Adipose tissue (tissue), 3 donors: ENCODE data around the gene EBF3. TPM values are rescaled to one million over a fixed set of nuclear protein-coding genes. Genes with fewer than 3 reads are reported as not detected.

Source experiments
- H3K27ac ChIP-seq: one replicate; pipeline ENCODE4 v1.5.1; 2013; ENCODE audit warnings: low read depth, low read length
- WGBS, 3 donors: extraction: QIAGEN DNeasy Blood & Tissue Kit; methylation state at CpG; one replicate each; pipeline ENCODE4 v1.1.7; 2013; 5-methylcytosine and 5-hydroxymethylcytosine counted together
- polyA plus RNA-seq, 3 donors: library from polyadenylated mRNA; stranded (reverse); fragments of 200-250 nt; gene quantifications; one replicate each; pipeline ENCODE4 v1.2.3, GENCODE V29; 2013
- donor health status: healthy with polysubstance abuse.
- donor health status: Bipolar disorder and iron deficiency.
- donor health status: healthy.

The EBF3 gene
- polyA plus RNA-seq, 3 donors, result 1.8 to 33.5 (median 12.6) TPM

GRCh38 chr10:129951101-129951969 is 12.7 kb downstream of the EBF3 start:
- 69 to 76% (median 71%) methylated on average over 30 of the region's 30 CpGs for WGBS, 3 donors
- no peak overlapping the region for H3K27ac ChIP-seq

DNA sequence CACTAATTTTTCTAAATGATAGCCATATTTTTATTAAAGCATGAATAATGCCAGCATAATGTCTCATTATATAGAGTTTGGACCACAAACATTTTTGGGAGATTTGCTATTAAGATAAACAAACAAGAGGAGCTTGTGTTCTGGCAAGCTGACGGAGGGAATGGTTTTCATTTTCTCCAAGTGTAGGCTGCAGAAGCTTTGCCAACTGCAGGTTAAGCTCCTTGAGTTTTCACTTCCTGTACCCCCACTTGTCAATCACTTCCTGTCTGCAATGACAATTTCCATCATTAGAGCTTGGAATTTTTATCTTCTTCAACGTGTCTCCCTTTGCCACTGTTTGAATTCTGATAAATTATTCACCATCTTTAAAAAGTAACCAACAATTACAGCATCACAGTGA is 13.4 kb downstream of the EBF3 start:
- WGBS, 3 donors, result 43 to 58% (median 55%) methylated on average over 2 of the region's 2 CpGs
- H3K27ac ChIP-seq, result no peak overlapping the region

GRCh38 chr10:129949891-129950291 is 14.2 kb downstream of the EBF3 start:
- WGBS, 3 donors, result 4 to 15% (median 6%) methylated on average over 13 to 16 of the region's 16 CpGs
- no peak overlapping the region for H3K27ac ChIP-seq

- 70 to 83% (median 77%) methylated on average over 9 of the region's 9 CpGs for WGBS, 3 donors
- no peak overlapping the region for H3K27ac ChIP-seq
Measured at GRCh38 chr10:129949411-129949810, 14.7 kb downstream of the EBF3 start.

DNA sequence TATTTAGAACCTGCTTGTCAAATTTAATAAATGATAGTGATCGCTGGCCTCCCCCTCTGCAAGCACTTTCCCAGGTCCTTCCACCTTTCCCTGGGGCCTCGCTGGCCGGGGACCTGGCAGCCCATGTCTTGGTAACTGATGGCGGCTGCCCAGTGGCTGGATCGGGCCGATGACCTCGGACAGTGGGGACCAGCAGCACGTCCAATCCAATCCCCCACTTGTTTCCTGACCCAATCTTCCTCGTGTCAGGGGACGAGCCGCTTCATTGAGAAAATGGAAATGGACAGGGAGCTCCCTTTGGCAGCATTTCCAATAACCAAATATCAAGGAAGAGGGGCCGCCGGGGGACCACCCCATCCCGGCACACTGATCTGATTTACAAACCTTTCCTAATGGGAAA is 17.2 kb downstream of the EBF3 start:
- H3K27ac ChIP-seq, result no peak overlapping the region
- WGBS, 3 donors, result 41 to 67% (median 53%) methylated on average over 14 of the region's 14 CpGs

GRCh38 chr10:129945941-129946760 is 17.9 kb downstream of the EBF3 start:
- H3K27ac ChIP-seq, result no peak overlapping the region
- 41 to 49% (median 46%) methylated on average over 26 of the region's 26 CpGs for WGBS, 3 donors

- WGBS, 3 donors, result 64 to 69% (median 68%) methylated on average over 8 of the region's 8 CpGs
- no peak overlapping the region for H3K27ac ChIP-seq
Measured at GRCh38 chr10:129945526-129945925, 18.5 kb downstream of the EBF3 start.

DNA sequence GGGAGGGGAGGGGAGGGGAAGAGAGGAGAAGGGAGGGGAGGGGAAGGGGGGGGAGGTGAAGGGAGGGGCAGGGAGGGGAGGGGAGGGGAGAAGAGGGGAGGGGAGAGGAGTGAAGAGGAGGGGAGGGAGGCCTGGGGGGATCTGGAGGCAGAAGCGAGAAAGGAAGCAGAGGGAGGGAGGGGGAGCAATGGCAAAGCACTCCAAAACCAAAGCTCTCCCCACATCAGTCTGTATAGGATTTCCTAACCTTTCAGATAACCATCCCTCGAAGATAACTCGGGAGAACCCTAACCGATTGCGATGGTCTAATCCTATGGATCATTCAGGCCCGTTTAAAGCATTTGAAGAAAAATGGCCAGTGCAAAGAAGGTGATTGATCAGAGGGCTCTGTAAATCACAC is 19.0 kb downstream of the EBF3 start:
- H3K27ac ChIP-seq, result no peak overlapping the region
- WGBS, 3 donors, result 48 to 55% (median 51%) methylated on average over 6 of the region's 6 CpGs

DNA sequence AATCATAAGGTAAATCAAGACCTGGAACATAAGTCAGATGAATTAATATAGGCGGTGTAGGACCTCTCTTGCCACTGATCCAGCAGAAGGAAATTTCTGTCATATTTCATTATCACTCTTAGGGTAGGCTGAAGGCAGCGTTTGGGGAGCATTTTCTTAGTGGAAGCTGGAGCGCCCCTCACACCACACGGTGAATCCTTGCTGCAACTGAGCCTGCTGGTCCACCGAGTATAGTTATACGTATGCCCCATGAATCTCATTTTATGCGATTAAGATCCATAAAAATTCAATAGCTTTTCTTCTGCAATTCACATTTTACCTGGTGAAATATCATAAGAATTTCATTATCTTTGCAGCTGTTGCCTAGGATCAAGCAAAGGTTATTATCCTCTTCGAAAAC is 19.6 kb downstream of the EBF3 start:
- H3K27ac ChIP-seq, result no peak overlapping the region
- 85 to 90% (median 88%) methylated on average over 8 of the region's 8 CpGs for WGBS, 3 donors

DNA sequence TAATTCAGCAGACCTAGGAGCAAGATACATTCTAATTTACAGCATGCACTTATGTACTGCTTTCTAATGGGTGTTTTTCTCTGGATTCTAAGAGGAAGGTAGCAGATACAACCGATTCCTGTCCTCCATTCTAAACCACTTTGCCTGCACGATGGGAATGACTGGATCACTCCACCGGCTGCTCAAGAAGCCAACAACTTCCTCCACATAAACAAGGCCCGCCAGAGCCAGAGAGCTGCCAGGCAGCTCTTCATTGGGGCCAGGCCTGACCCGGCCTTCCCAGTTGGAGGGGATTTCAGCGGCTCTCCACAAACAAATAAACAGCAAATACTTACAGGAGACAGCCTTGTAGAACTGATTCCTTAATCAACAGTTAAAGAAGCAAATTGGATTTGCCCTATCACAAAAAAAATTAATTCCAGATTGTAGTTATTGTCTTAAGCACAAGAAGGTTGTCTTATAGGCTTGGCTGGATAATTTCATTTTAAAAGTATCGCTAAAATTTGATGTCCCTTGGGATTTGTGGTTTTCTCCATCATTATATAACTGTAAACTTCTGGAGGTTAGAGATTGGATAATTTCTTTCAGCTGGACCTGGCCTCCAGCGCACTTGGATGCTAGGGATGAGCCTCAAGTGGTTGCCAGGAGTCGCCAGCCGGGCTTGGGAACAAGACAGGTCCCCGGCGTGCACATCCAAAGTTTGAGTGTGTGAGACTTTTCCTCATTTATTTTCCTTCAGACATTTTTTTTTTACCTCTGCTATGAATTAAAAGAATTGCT is 20.9 kb downstream of the EBF3 start:
- H3K27ac ChIP-seq, result no peak overlapping the region
- 50 to 67% (median 60%) methylated on average over 12 of the region's 12 CpGs for WGBS, 3 donors

DNA sequence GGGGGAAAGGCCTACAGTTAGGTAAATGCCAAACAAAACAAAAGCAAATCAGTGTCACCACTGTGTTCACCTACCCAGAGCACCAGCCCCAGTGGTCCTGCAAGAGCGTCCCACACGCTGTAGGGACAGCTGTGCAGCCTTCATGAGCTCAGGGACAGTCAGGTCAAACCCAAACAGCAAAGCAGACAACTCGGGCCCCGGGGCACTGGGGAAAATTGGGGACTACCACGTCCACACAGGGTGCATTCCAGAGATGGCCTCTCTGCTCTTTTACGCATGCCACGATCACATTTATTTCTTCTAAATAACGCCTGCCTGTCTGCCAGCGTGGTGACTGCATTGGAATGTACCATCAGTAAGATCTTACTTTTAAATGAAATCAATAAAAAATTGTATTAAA is 21.7 kb downstream of the EBF3 start:
- no peak overlapping the region for H3K27ac ChIP-seq
- WGBS, 3 donors, result 87 to 89% (median 87%) methylated on average over 9 of the region's 9 CpGs

- no peak overlapping the region for H3K27ac ChIP-seq
- WGBS, 3 donors, result 91 to 95% (median 91%) methylated on average over 4 of the region's 4 CpGs
Measured at GRCh38 chr10:129942019-129942277, 22.1 kb downstream of the EBF3 start.

- 78 to 91% (median 90%) methylated on average over 15 to 16 of the region's 16 CpGs for WGBS, 3 donors
Measured at GRCh38 chr10:129941199-129942018, 22.7 kb downstream of the EBF3 start.

GRCh38 chr10:129940617-129941198 is 23.4 kb downstream of the EBF3 start:
- WGBS, 3 donors, result 90 to 94% (median 91%) methylated on average over 13 of the region's 13 CpGs
- H3K27ac ChIP-seq, result no peak overlapping the region

More at GRCh38 chr10:129941199-129942018, 22.7 kb downstream of the EBF3 start:
- no peak overlapping the region for H3K27ac ChIP-seq

- 65 to 74% (median 70%) methylated on average over 23 of the region's 23 CpGs for WGBS, 3 donors
Measured at GRCh38 chr10:129939416-129940275, 24.4 kb downstream of the EBF3 start.

DNA sequence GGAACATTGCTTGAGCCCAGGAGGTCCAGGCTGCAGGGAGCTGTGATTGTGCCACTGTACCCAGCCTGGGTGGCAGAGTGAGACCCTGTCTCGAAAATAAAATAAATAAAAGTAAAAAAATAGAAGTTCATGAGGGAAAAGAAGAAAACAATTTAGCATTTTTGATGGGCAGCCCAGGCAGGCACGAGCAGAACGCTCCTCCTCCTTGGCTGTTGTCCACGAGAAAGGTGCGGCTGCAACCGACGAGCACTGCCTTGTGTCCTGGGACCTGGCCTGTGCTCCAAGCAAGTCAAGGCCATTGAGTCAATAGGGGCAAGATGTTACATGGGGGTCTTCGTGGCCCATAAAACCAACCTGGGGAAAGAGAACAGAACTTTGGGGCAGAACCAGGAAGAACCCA is 25.6 kb downstream of the EBF3 start:
- WGBS, 3 donors, result 41 to 69% (median 67%) methylated on average over 8 of the region's 8 CpGs
- no peak overlapping the region for H3K27ac ChIP-seq

More at GRCh38 chr10:129939416-129940275, 24.4 kb downstream of the EBF3 start:
- H3K27ac ChIP-seq, result no peak overlapping the region

DNA sequence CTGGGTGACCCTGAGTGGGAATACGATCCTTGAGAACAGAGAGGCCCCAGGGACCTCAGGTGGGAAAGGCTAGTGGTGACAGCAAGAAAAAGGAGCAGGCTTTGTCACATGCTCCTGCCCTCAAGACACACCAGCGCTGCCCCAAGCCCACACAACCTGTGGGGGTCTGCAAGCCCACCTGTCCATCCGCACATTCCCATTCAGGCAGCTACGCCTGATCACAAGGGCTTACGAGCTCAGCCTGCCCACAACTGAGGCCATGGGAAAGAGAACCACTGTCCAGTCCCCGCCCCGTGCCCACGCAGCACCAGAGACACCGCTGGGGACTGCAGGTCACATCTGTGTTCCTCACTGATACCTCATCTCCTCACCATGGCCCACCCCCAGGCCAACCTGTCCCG is 26.7 kb downstream of the EBF3 start:
- H3K27ac ChIP-seq, result no peak overlapping the region
- 83 to 94% (median 92%) methylated on average over 10 of the region's 10 CpGs for WGBS, 3 donors
